GM18519 (cell line): ENCODE measurements around the gene GMPPB.

Experiments
- ATAC-seq: cut with Tn5 transposase; IDR thresholded peaks from one replicate; pipeline ENCODE4 v1.9.1; 2021; ENCODE audit warnings: mild to moderate bottlenecking, moderate library complexity; ENCODE audit not compliant: unreplicated experiment, low FRiP score

Gene GMPPB

DNA sequence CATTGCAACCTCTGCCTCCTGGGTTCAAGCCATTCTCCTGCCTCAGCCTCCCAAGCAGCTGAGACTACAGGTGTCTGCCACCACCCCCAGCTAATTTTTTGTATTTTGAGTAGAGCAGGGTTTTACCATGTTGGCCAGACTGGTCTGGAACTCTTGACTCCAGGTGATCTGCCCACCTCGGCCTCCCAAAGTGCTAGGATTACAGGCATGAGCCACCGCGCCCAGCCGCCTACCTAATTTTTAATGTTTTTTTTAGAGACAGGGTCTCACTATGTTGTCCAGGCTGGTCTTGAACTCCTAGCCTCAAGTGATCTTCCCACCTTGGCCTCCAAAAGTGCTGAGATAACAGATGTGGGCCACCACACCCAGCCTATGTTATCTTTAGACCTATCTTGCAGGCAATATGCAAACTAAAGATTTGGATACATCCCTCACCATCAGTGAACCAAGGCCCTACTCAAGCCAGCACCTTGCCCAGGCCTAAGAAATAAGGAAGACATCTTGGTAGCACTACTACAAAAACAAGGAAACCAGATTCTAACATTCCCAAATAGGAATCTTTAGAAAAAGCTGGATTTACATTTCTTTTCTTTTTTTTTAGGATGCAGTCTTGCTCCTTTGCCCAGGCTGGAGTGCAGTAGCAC lies 6.3 kb upstream of the GMPPB start:
- ATAC-seq: no peak

DNA sequence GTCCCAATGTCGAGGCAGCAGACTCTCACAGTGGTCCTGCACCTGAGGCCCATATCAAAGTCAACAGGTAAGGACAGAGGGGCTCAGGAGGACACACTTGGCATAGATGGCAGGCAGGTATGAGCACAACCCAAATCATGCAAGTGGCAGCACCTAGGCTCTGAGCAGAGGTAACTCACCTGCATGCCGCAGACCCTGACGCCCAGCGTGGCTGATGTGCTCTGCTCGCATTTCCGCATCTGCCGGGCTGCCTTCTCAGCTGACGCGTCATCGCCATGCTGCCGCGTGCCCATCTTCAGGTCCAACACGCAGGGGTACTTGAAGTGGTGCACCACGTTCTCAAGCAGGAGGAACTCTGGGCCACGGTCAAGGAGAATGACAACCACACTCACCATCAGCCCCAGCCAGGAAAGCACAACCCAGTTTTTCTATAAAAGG lies 4.2 kb upstream of the GMPPB start:
- ATAC-seq: no peak

DNA sequence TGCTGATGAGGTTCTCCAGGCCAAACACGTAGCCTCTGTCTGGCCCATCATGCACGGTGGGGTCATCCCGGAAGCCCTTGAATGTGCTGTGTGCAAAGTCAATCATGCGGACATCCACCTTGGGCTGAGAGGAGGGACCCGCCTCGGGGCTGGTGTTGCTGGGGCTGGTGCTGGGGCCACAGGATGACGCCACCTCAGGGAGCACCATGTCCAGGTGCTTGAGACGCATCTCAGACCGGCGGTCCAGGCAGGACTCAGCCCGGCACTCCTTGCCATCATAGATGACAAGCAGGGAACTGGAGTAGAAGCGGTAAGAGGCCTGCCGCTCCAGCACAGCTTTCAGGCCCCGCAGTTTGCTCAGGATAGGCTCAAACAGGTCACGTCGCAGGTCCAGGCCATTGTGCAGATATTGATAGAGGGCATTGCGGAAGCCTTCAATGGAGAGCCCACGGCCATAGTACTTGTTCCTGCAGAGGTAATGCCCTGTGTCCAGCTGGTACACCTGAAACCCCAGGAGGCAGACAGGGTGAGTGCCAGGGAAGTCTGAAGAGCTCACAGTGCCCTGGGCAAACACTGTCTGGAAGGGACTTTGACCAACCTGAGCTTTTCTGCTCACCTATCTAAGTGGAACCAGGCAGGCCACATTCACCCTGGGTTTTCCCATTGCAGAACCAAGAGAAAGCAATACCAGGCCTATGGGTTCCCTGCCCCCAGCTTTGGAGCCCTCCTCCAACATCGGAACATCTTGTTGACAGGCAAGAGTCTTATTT lies 3.6 kb upstream of the GMPPB start:
- no peak for ATAC-seq

DNA sequence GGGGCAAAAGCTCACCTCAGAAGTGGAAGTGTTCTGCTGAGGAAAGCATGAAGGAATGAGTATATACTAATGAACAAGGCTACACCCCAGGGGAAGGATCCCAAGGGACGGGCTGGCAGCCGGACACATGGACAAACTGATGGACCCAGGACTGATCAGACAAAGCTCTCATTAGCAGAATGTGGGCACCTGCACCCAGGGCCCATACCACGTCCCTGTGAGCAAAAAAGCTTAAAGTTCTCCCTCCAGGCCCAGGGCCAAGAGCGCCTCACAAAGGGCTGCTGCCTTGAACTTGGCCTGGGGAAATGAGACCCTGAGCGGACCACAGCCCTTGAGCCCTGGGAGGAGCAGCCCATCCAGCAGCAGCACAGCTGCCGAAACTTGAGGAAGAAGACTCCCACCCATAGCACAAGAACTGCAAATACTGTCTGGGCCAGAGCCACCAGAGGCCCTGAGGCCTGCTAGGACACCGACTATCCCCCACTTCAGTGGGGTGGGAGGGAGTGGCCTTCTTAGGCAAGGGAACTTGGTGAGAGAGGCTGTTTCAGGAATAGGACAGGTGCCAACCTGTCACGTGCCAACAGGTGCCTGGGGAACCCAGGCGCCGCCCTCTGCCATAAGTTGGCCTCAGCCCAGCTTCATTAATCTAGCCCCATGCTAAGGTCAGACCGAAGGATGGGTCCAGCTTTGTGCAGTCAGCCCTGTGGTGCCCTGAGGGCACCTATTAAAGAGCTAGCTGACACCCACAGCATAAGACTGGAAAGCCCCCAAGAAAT lies 2.3 kb upstream of the GMPPB start:
- ATAC-seq: no peak

DNA sequence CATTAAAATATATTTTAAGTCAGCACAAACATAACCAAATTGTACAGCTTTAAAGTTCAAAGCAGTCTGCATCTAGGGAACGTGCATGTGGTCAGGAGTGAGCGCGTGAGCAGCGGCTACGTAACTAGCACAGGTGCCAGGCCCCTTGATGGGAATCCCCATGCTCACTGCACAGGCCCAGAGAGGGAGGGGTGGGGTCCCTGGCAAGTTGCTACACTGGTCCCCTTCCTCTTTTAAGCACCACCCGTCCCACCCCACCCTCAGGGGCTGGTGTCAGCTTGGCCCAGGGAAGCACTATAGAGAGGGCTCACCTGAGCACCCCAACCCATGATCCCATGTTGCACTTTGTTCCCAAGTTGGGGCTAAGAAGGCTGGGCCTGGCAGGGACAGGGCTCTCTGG lies 835 bp upstream of the GMPPB start:
- ATAC-seq: no peak

DNA sequence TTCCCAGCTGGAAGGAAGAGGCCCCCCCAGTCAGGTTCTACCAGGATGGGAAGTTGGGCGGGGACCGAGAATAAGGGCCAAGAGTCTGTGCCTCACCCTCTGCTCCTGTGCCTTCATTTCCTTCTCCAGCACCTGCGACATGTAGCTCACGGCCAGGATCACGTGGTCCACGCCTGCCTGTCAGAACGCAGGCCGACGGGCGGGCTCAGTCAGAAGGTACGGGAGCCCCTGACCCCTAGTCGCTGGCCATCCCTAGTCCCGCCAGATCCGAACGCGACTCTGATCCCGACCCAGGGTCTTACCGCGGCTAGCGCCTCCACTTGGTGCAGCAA lies 489 bp downstream of the GMPPB start:
- ATAC-seq: no peak

DNA sequence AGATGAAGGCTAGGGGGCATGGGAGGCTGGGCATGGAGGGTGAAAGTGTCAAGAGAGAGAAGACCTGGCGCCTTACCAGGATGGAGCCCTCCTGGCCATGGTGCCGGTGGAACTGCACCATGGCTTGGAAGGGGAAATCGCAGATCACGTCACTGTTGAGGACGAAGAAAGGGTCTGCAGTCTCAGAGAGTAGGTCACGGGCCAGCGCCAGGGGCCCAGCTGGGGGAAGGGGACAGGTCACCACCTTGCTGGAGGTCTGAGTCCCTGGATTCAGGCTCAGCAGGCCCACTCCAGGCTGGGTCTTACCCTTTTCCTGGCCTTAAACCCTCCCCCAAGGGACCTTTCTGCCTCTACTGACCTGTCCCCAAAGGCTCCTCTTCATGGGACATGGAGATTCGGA lies 855 bp downstream of the GMPPB start:
- ATAC-seq: no peak

DNA sequence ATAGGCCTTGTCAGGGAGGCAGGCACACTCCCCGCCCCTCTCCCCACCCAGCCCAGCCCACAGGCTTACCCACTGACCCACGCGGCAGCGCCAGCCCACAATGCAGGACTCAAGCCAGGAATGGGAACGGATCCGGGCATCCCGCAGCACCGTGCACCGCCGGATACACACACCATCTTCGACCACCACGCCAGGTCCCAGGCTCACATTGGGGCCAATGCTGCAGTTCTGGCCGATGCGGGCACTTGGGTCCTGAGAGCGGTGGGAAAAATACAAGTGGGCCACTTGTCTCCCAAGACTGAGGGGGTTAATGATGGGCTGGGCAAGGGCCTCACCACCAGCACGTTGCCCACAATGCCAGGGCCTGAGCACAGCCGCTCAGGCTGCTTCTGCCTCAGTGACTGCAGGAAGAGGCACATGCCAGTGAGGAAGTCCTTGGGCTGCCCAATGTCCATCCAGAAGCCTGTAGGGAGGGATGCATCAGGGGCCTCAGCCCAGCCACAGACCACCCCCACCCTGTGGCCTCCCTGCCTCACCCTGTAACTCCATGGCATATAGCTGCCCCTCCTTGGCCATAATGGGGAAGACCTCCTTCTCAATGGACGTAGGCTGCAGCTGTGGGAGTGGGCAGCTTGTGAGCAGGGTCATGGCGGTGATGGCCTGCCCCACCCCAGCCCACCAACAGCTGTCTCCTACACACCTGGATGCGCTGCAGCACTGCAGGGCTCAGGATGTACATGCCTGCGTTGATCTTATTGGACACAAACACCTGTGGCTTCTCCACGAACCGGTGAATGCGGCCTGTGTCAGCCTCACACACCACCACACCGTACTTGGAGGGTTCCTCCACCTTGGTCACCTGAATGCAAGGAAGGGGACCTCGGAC lies 1.6 kb downstream of the GMPPB start:
- ATAC-seq: no peak

DNA sequence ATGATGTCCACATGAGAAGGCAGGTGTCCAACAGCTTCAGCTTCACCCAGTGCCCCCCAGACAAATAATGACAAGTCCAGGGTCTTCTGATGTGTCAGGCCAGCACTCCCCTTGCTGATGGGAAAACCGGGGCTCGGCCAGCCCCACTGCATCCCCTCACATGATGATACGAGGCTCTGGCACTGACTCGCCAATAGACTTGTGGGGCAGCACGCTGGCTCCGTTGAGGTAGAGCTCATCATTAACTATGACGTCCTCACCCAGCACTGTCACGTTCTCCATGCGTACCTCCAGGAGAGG lies 2.2 kb downstream of the GMPPB start:
- no peak for ATAC-seq

DNA sequence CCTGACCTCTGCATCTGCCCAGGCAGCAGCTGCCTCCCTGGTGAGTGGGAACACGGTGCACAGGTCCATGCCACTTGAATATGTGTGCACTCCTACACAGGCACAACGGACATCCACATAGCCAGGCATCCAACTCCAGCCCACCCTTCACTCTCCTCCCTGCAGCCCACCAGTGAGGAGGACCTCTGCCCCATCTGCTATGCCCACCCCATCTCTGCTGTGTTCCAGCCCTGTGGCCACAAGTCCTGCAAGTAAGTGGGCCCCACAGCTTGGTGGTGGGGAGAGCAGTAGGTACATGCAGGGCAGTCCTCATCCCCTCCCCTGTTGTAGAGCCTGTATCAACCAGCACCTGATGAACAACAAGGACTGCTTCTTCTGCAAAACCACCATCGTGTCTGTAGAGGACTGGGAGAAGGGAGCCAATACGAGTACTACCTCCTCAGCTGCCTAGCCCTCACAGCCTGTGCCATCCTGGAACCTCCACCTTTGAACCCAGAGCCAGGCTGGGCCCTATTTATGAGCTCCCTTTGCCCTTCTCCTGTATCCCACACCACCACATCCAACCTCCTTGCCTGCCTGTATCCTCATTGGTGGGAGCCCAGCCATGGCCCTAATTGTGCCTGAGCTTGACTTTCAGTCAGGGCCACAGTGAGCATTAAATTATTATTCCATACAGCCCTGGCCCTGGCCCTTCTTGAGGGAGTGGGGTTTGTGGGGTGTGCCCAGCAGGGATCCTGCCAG lies 2.7 kb downstream of the GMPPB start:
- no peak for ATAC-seq

DNA sequence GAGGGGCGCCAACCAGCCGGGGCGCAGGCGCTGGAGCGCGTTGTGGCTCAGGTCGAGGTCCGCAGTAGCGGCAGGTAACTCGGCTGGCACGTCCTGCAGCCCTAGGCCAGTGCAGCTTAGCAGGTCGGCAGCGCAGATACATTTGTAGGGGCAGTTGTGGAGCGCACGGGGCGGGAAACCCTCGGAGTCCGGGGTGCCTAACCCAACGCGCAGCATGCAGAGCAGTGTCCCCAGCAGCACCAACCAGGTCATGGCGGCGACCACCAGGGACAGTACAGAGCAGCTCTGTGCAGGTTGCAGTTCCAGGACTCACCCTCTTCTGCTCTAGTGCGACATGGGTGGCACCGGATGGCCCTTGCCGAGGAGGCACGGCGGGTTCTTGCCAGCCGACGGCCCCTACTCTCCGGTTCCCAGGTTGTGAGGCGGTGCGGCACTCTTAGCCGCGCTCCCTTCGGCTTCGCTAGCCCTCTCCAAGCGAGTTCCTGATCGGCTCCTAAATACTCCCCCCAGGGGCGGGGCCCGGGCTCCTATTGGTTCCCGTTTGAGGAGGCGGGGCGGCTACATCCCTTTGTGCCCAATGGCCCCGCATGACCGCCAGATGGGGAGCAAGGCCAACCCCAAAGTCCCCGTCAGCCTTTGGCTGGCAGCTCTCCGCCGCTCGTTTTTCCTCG lies 4.4 kb downstream of the GMPPB start, which contains the start of gene AMIGO3:
TSS of gene AMIGO3 (minus strand) at position 471 of the 671 bp plus-strand sequence. CDS start at position 252, 219 bp downstream.
- ATAC-seq: no peak

DNA sequence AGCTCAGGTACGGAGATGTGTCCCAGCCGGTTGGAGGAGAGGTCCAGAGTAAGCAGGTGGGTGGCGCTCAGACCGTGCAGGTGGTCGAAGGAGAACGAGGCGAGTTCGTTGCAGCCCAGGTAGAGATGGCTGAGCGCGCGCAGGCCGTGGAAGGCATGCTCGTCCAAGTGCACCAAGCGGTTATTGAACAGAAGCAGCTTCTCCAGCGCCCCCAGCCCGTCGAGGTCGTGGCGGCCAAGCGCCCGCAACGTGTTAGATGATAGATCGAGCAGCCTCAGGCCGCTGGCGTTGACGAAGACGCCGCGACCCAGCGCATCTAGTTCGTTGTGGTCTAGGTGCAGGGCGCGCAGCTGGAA lies 4.9 kb downstream of the GMPPB start:
- no peak for ATAC-seq

DNA sequence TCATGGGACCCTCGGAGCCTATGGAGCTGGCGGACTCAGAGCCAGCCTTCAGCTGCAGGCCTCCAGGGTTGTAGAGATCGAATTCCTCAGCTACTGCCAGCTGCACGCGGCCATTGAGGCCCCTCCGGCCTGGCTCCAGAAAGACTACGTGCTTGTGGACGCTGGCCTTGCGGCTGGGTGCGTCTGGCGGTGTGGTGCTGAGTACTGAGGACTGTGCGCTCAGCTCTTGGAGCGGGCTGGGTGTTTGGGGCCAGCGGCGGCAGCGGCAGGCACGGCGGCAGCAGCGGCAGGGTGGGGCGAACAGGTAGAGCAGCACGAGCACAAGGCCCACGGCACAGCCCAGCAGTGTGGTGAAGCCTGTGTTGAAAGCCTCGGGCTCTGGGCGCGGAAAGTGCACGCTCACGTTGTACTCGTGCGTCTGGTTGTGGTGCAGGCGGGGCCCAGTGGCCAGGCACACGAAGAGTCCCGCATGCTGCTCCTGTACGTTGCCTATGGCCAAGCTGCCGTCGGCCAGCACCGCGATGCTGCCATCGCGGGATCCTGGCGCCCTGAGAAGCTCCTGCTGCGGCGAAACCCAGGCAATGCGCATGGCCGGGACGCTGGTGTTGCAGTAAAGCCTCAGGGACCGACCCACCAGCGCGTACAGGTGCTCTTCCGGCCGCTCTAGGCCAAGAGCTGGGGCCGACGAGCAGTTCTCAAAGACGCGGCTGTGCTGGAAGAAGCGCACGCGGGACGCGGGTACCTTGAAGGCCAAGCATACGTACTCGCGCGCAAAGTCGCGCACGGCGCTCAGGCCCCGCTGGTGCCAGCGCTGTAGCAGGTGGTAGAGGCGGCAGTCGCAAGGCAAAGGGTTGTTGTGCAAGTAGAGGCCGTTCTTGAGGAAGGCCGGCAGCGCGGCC lies 5.5 kb downstream of the GMPPB start:
- ATAC-seq: no peak

DNA sequence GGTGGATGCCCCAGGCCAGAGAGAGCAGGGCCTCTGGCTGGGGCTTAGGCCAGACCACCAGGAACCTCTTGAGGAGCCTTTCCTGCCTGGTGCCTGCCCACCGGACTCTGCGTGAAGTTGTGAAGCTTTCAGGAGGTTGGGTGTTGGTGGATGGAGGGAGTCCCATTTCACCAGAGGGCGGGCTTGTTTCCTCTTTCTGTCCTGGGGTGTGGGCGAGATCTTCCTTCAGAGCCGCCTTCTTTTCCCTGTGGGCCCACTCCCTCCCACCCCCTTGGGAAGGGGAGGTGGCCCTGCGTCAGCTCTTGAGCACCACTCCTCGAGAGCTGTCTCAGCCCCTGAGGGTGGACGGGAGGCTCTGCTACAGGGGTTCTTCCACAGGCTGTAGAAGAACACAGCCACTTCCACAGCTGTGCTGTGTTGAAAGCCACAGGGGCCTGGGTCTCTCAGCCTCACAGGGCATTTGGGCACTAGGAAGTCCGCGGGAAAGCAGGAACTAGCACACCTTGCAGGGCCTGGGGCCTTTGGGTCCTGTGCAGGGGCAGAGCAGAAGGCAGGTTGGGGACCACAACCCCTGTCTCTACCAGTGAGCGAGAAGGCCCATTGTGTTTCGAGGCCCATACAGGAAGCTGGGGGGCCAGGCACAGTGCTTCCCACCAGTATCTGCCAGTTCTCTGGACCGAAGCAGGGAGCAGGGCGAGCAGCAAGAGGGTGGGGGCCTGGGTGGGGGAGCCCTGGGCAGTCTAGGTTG lies 6.4 kb downstream of the GMPPB start:
- ATAC-seq: no peak

DNA sequence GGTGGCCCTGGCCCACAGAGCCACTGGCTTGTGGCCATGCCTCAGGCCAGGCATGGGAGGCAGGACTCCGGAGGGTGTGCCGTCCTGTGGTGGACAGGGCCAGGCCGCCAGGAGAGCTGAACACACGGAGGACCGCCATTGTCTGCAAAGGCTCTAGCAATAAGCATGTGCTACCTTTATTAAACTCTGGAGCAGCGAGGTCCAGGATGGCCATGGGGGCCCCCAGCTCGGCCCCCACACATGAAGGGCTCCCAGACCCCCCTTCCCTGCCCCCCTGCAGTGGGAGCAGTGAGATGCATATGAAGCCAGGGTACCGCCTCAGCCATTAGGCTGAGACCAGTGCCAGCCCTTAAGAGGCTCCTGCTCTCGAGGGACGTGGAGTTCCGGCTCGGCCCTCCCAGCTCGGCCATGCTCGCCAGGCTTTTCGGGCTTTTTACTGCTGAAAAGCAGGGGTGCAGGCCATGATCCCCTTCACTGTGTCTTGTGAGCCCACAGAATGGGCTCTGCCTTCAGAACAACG lies 7.0 kb downstream of the GMPPB start:
- no peak for ATAC-seq

DNA sequence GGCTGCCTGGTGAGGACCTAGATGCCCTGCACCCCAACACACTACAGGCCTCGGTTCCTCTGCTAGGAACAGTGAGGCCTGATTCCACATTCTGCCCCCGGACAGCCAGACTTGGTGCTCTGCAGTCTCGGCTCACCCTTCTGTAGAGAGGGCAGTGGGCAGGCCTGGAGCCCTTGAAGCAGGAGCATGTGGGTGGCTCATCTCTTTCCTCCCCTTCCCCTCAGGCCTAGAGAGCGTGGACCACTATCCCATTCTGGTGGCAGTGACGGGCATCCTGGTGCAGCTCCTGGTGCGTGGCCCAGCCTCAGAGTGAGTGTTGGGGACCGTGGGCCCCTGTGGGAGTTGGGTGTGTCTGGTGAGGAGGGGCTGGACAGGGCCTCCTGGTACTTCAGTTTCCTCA lies 7.6 kb downstream of the GMPPB start:
- ATAC-seq: no peak

DNA sequence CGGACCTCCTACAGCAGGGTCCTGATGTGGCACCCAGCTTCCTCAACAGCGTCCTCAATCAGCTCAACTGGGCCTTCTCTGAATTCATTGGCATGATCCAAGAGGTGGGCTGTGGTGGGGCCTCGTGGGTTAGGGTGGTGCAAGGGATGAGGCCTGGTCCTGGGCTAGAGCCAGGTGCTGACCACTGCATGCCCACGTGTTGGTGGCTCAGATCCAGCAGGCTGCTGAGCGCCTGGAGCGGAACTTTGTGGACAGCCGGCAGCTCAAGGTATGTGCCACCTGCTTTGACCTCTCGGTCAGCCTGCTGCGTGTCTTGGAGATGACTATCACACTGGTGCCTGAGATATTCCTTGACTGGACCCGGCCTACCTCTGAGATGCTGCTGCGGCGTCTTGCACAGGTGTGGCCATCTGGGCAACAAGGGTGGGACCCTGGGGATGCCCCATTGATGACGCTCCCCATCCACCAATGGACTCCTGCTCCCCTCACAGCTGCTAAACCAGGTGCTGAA lies 8.1 kb downstream of the GMPPB start:
- ATAC-seq: no peak
